Activated CD8-positive, alpha-beta T cell treated with anti-CD3 and anti-CD28 coated beads, Interleukin-2, amount 10 ng/mL, durations not matched to agents 7 days and 5 days (primary cell): ENCODE results near the gene MCUB. TPM values are rescaled to one million over a fixed set of nuclear protein-coding genes. Genes with fewer than 3 reads are reported as not detected.
"Not testable (repeated sequence)": the region's sequence is repeated elsewhere in the genome, so short reads cannot be mapped to it uniquely, and the experiment has no call there.

Experiments used
- ATAC-seq: fragments of 150-1000 bp; cut with Tn5 transposase; one replicate; pipeline ENCODE4 v1.10.0; 2021; ENCODE audit warnings: moderate library complexity
- CTCF ChIA-PET: fragments of 350-600 bp; sonication (Branson Sonifier 250); formaldehyde crosslinking; loops from one replicate; lab custom pipeline; 2021; ENCODE audit warnings: antibody characterized with exemption; lab: Charles Lee
- POLR2A ChIA-PET: fragments of 350-600 bp; sonication (Branson Sonifier 250); formaldehyde crosslinking; loops from one replicate; lab custom pipeline; 2021; ENCODE audit warnings: antibody characterized with exemption; lab: Charles Lee
- DNase-seq: peaks from one replicate; pipeline ENCODE4 v3.0.0-alpha.2; 2020
- H3K27ac Mint-ChIP-seq: one replicate; pipeline ENCODE4 v1.8.0; 2021; ENCODE audit warnings: mild to moderate bottlenecking, mixed read lengths
- H3K27me3 Mint-ChIP-seq: one replicate; pipeline ENCODE4 v1.8.0; 2021; ENCODE audit warnings: low read depth, mixed read lengths
- H3K36me3 Mint-ChIP-seq: one replicate; pipeline ENCODE4 v1.8.0; 2021; ENCODE audit warnings: low read depth, mixed read lengths
- H3K4me1 Mint-ChIP-seq: one replicate; pipeline ENCODE4 v1.8.0; 2021; ENCODE audit warnings: low read depth, mixed read lengths
- H3K4me3 Mint-ChIP-seq: one replicate; pipeline ENCODE4 v1.8.0; 2021; ENCODE audit warnings: mild to moderate bottlenecking, mixed read lengths
- H3K9me3 Mint-ChIP-seq: one replicate; pipeline ENCODE4 v1.8.0; 2022; ENCODE audit warnings: mixed read lengths; ENCODE audit not compliant: insufficient read depth
- total RNA-seq, 2 experiments: library from RNA; stranded (reverse); gene quantifications; one replicate each; pipeline ENCODE4 v1.2.3, GENCODE V29; 2021

The MCUB gene
- total RNA-seq, 2 experiments from 2014 or later = 104 to 109 TPM

GRCh38 chr4:109558095-109558494 lies 2.0 kb upstream of the MCUB start:
- Mint-ChIP-seq H3K4me1 (peaks cover 29% of the 10 kb centered on the region), H3K27ac (peak overlapping the region; percentile 16), H3K4me3 (peak overlapping the region; percentile 45), H3K36me3 (peaks cover 35% of the 10 kb centered on the region)
- CTCF ChIA-PET = interaction anchor here (1.3 kb wide), 1 partner anchor 101 kb away, joined by 4 read pairs; no protein-coding TSS in a partner anchor
- not testable (repeated sequence) for ATAC-seq, H3K9me3 Mint-ChIP-seq, DNase-seq, H3K27me3 Mint-ChIP-seq
- POLR2A ChIA-PET = interaction anchor here (2.5 kb wide), 1 partner anchor 144 kb away, joined by 26 read pairs; the partner anchor contains the start of gene CASP6

- Mint-ChIP-seq H3K4me1 (peaks cover 42% of the 10 kb centered on the region), H3K27me3 (no peaks in the 10 kb centered on the region), H3K27ac (peak overlapping the region; percentile 97), H3K9me3 (no peaks in the 10 kb centered on the region), H3K36me3 (peaks cover 44% of the 10 kb centered on the region), H3K4me3 (peak overlapping the region; percentile 92)
- ATAC-seq (peak; percentile 51), DNase-seq (peak; percentile 54)
- ChIA-PET CTCF (interaction anchor here (1.1 to 2.9 kb wide), 5 partner anchors 15 to 171 kb away, joined by 3 to 15 read pairs (median 4); partner anchors contain the start of gene SEC24B), POLR2A (interaction anchor here (0.5 to 2.6 kb wide), 18 partner anchors 12 to 197 kb away, joined by 3 to 26 read pairs (median 4); partner anchors contain the start of genes CASP6, PLA2G12A and SEC24B)
These were observed 442 bp upstream of the MCUB start for GRCh38 chr4:109559625-109559982.

GRCh38 chr4:109560687-109561461 lies 828 bp downstream of the MCUB start:
- POLR2A ChIA-PET = interaction anchor here (0.6 to 2.6 kb wide), 21 partner anchors 11 to 1477 kb away, joined by 3 to 26 read pairs (median 4); partner anchors contain the start of genes CASP6 and SEC24B
- DNase-seq = peak; percentile 69

DNA sequence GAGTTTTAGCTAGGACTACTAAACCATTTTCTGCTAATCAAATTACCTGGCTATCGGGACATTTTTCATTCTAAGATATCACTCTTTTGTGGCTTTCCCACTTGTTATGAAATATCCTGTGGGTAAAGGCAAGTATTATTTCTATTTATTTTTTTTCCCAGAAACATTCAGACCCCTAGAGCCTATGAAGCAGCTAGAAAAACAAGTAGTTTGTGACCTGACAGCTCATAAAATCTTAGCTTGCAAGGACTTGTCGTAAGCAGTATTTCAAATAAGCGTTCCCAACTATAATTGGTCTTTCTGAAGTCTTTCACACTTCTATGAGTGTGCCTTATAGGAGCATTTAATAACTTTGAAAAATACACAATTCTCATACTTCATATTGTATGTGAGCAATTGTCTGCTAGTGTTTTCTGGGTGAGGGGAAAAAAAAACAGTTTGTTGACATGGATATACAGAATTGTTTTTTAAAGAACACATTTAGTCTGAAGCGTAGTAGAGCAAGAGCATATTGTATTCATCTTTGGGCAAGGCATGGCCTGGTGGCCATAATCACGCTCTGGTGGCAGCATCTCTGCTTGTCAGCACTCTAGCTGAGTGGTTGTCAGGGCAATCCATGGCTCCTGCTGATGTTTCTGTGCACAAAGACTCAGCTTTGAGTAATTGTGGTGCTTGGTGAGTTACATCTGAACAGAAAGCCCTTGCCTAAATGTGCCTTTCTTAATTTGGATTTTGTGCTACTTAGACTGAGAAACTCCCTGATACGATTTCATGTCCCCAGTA lies 2.6 kb downstream of the MCUB start:
- no peaks in the 10 kb centered on the region for H3K9me3 Mint-ChIP-seq
- H3K4me3 Mint-ChIP-seq = peak overlapping the region; percentile 92
- peaks cover 54% of the 10 kb centered on the region for H3K36me3 Mint-ChIP-seq
- no peaks in the 10 kb centered on the region for H3K27me3 Mint-ChIP-seq
- peaks cover 51% of the 10 kb centered on the region for H3K4me1 Mint-ChIP-seq
- ChIA-PET CTCF (interaction anchor here (0.6 to 2.6 kb wide), 8 partner anchors 9 to 140 kb away, joined by 3 to 8 read pairs (median 6); partner anchors contain the start of gene SEC24B), POLR2A (interaction anchor here (0.7 kb wide), 2 partner anchors 8 to 66 kb away, joined by 3 to 4 read pairs; no protein-coding TSS in a partner anchor)
- DNase-seq = no peak
- peak overlapping the region; percentile 22 for H3K27ac Mint-ChIP-seq
- no peak for ATAC-seq

More at GRCh38 chr4:109560687-109561461, 828 bp downstream of the MCUB start:
- no peaks in the 10 kb centered on the region for H3K9me3 Mint-ChIP-seq
- H3K4me3 Mint-ChIP-seq = peak overlapping the region; percentile 92
- ATAC-seq = peak; percentile 42
- H3K36me3 Mint-ChIP-seq = peaks cover 51% of the 10 kb centered on the region
- peaks cover 49% of the 10 kb centered on the region for H3K4me1 Mint-ChIP-seq
- H3K27me3 Mint-ChIP-seq = no peaks in the 10 kb centered on the region
- CTCF ChIA-PET = interaction anchor here (0.7 to 2.9 kb wide), 7 partner anchors 10 to 170 kb away, joined by 3 to 15 read pairs (median 3); partner anchors contain the start of gene SEC24B
- peak overlapping the region; percentile 97 for H3K27ac Mint-ChIP-seq

DNA sequence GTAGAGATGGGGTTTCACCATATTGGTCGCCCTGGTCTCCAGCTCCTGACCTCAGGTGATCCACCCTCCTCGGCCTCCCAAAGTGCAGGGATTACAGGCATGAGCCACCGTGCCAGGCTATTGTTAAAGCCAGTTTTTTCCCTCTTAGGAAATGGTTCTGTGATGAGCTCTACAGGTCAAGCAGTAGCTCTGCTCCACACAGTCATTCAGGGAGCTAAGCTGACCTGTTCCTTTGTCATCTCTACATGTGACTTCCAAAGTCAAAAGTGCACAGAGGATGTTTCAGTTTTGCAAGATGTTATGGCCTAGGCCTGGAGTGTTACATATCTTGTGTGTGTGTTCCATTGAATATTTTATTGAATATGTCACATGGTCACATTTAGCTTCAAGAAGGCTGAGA lies 11.4 kb downstream of the MCUB start:
- Mint-ChIP-seq H3K27ac (no peak overlapping the region), H3K36me3 (peaks cover 46% of the 10 kb centered on the region), H3K4me1 (peaks cover 34% of the 10 kb centered on the region), H3K27me3 (no peaks in the 10 kb centered on the region), H3K9me3 (peaks cover 5% of the 10 kb centered on the region), H3K4me3 (no peak overlapping the region)
- ATAC-seq (no peak), DNase-seq (no peak)
- ChIA-PET POLR2A (interaction anchor here (0.6 to 1.7 kb wide), 3 partner anchors 9 to 12 kb away, joined by 3 to 7 read pairs (median 4); partner anchors contain the start of gene MCUB), CTCF (interaction anchor here (0.8 to 1.9 kb wide), 4 partner anchors 8 to 166 kb away, joined by 3 to 6 read pairs (median 3); no protein-coding TSS in a partner anchor)

DNA sequence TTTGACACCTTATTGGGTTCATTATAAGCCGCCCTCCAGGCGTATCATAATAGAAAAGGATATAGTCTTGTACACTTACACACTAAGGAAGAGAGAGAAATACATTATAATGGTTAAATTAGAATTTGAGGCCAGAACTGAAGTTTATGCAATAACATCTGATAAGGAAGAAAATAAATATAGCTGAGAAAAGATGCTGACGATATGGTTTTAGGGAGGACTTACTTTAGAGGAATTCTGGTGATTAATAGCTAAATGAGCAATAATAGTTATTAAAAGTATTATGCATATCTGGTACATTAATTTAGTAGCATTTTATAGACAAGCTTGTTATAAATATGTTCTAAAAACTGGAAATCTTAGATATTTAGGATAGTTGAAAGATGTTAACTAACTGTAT lies 12.1 kb downstream of the MCUB start:
- Mint-ChIP-seq H3K4me1 (peaks cover 36% of the 10 kb centered on the region), H3K36me3 (peaks cover 44% of the 10 kb centered on the region), H3K27me3 (no peaks in the 10 kb centered on the region), H3K27ac (no peak overlapping the region), H3K9me3 (peaks cover 5% of the 10 kb centered on the region), H3K4me3 (no peak overlapping the region)
- DNase-seq (no peak), ATAC-seq (no peak)
- POLR2A ChIA-PET = interaction anchor here (0.6 to 1.7 kb wide), 3 partner anchors 11 to 13 kb away, joined by 3 to 7 read pairs (median 3); partner anchors contain the start of gene MCUB
- CTCF ChIA-PET = interaction anchor here (0.8 to 1.9 kb wide), 4 partner anchors 9 to 166 kb away, joined by 3 to 6 read pairs (median 3); no protein-coding TSS in a partner anchor

GRCh38 chr4:109574443-109574850 lies 14.4 kb downstream of the MCUB start:
- H3K4me1 Mint-ChIP-seq = peaks cover 34% of the 10 kb centered on the region
- ChIA-PET CTCF (interaction anchor here (0.9 to 2.1 kb wide), 8 partner anchors 11 to 281 kb away, joined by 3 to 9 read pairs (median 4); partner anchors contain the start of genes MCUB and SEC24B), POLR2A (interaction anchor here (1.0 to 1.1 kb wide), 2 partner anchors 14 to 18 kb away, joined by 3 to 5 read pairs; partner anchors contain the start of gene MCUB)
- H3K27ac Mint-ChIP-seq = no peak overlapping the region
- DNase-seq (no peak), ATAC-seq (peak; percentile 30)
- H3K27me3 Mint-ChIP-seq = no peaks in the 10 kb centered on the region
- H3K36me3 Mint-ChIP-seq = peaks cover 48% of the 10 kb centered on the region
- H3K9me3 Mint-ChIP-seq = peaks cover 5% of the 10 kb centered on the region
- no peak overlapping the region for H3K4me3 Mint-ChIP-seq

- CTCF ChIA-PET = interaction anchor here (0.9 to 2.1 kb wide), 9 partner anchors 10 to 282 kb away, joined by 3 to 9 read pairs (median 4); partner anchors contain the start of genes MCUB and SEC24B
- peaks cover 47% of the 10 kb centered on the region for H3K36me3 Mint-ChIP-seq
- H3K4me3 Mint-ChIP-seq = no peak overlapping the region
- H3K27ac Mint-ChIP-seq = no peak overlapping the region
- POLR2A ChIA-PET = interaction anchor here (1.0 to 1.1 kb wide), 2 partner anchors 15 to 18 kb away, joined by 3 to 5 read pairs; partner anchors contain the start of gene MCUB
- H3K9me3 Mint-ChIP-seq = peaks cover 5% of the 10 kb centered on the region
- ATAC-seq (peak; percentile 78), DNase-seq (no peak)
- H3K27me3 Mint-ChIP-seq = no peaks in the 10 kb centered on the region
- H3K4me1 Mint-ChIP-seq = peaks cover 34% of the 10 kb centered on the region
These were observed 15.1 kb downstream of the MCUB start for GRCh38 chr4:109574931-109575804.

DNA sequence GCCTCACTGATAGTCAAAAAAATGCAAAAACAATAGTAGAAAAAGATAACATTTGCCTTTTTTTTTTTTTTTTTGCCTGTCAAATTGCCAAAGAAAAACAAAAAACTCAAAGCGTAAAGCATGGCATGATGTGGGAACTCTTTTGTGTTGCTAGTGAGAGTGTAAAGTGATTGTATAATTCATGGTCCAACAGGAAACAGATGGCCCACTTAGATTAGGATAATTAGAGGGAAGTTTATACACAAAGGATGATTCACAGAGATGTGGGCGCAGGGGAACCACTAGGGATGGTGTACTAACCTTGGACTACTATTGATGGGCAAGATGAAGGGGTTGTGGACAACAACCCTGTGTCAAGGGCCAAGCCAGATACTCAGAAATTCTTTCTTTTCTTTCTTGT lies 16.4 kb downstream of the MCUB start:
- H3K4me3 Mint-ChIP-seq = no peak overlapping the region
- ATAC-seq (no peak), DNase-seq (no peak)
- H3K27me3 Mint-ChIP-seq = no peaks in the 10 kb centered on the region
- ChIA-PET POLR2A (no interaction called here), CTCF (no interaction called here)
- H3K27ac Mint-ChIP-seq = no peak overlapping the region
- H3K36me3 Mint-ChIP-seq = peaks cover 49% of the 10 kb centered on the region
- peaks cover 34% of the 10 kb centered on the region for H3K4me1 Mint-ChIP-seq
- H3K9me3 Mint-ChIP-seq = peaks cover 10% of the 10 kb centered on the region

GRCh38 chr4:109578846-109579245 lies 18.8 kb downstream of the MCUB start:
- H3K4me3 Mint-ChIP-seq = no peak overlapping the region
- DNase-seq (no peak), ATAC-seq (no peak)
- H3K27me3 Mint-ChIP-seq = no peaks in the 10 kb centered on the region
- peaks cover 57% of the 10 kb centered on the region for H3K36me3 Mint-ChIP-seq
- POLR2A ChIA-PET = no interaction called here
- no peak overlapping the region for H3K27ac Mint-ChIP-seq
- peaks cover 6% of the 10 kb centered on the region for H3K9me3 Mint-ChIP-seq
- peaks cover 34% of the 10 kb centered on the region for H3K4me1 Mint-ChIP-seq
- CTCF ChIA-PET = no interaction called here
